Stimulated activated naive B cell treated with anti-CD40 and anti-IgM and Interleukin-4, amounts not matched to agents 10 μg/mL and 1 μg/mL and 100 μg/mL, for 72 hours (primary cell): ENCODE data around the gene CERT1.
A peak's percentile ranks its signal among the peaks of the same experiment; 100 is the strongest.

Experiments
- ATAC-seq, 2 donors: fragments of 150-1000 bp; cut with Tn5 transposase; replicated peaks; 2 replicates each; pipeline ENCODE4 v1.10.0; 2021; ENCODE audit warnings: moderate library complexity in 1 of 2
- DNase-seq: peaks from one replicate; pipeline ENCODE4 v3.0.0; 2021
- H3K27ac Mint-ChIP-seq: one replicate; pipeline ENCODE4 v1.8.0; 2022; ENCODE audit warnings: mild to moderate bottlenecking, mixed read lengths
- H3K27me3 Mint-ChIP-seq, 2 donors: one replicate each; pipeline ENCODE4 v1.8.0; 2022; ENCODE audit warnings: mixed read lengths in 2 of 2
- H3K36me3 Mint-ChIP-seq, 2 donors: one replicate each; pipeline ENCODE4 v1.8.0; 2022; ENCODE audit warnings: mixed read lengths in 2 of 2, mild to moderate bottlenecking in 1 of 2
- H3K4me1 Mint-ChIP-seq, 2 donors: one replicate each; pipeline ENCODE4 v1.8.0; 2022; ENCODE audit warnings: mixed read lengths in 2 of 2, mild to moderate bottlenecking in 1 of 2
- H3K4me3 Mint-ChIP-seq, 2 donors: one replicate each; pipeline ENCODE4 v1.8.0; 2022; ENCODE audit warnings: mild to moderate bottlenecking in 2 of 2, mixed read lengths in 2 of 2, moderate library complexity in 1 of 2
- H3K9me3 Mint-ChIP-seq, 2 donors: one replicate each; pipeline ENCODE4 v1.8.0; 2022; ENCODE audit warnings: mixed read lengths in 2 of 2, mild to moderate bottlenecking in 1 of 2

The CERT1 gene

DNA sequence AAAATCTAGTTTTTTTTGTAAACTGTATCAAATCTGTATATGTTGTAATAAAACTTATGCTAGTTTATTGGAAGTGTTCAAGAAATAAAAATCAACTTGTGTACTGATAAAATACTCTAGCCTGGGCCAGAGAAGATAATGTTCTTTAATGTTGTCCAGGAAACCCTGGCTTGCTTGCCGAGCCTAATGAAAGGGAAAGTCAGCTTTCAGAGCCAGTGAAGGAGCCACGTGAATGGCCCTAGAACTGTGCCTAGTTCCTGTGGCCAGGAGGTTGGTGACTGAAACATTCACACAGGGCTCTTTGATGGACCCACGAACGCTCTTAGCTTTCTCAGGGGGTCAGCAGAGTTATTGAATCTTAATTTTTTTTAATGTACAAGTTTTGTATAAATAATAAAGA is 150.1 kb downstream of the CERT1 start:
- no peak overlapping the region for H3K27ac Mint-ChIP-seq
- peaks cover 41 to 59% of the 10 kb centered on the region in 2 donors for H3K36me3 Mint-ChIP-seq
- no peaks in the 10 kb centered on the region for H3K9me3 Mint-ChIP-seq
- DNase-seq, result no peak
- ATAC-seq, result no peak
- H3K4me3 Mint-ChIP-seq, result no peak overlapping the region
- no peaks in the 10 kb centered on the region for H3K27me3 Mint-ChIP-seq
- H3K4me1 Mint-ChIP-seq, result peaks cover 0 to 2% of the 10 kb centered on the region in 2 donors

- ATAC-seq, result no peak
- no peak overlapping the region for H3K27ac Mint-ChIP-seq
- H3K4me1 Mint-ChIP-seq, result peaks cover 0 to 2% of the 10 kb centered on the region in 2 donors
- no peak overlapping the region for H3K4me3 Mint-ChIP-seq
- peaks cover 44 to 56% of the 10 kb centered on the region in 2 donors for H3K36me3 Mint-ChIP-seq
- H3K9me3 Mint-ChIP-seq, result no peaks in the 10 kb centered on the region
- no peaks in the 10 kb centered on the region for H3K27me3 Mint-ChIP-seq
- DNase-seq, result no peak
Measured at GRCh38 chr5:75358117-75358516, 153.3 kb downstream of the CERT1 start.

GRCh38 chr5:75356719-75357118 is 154.7 kb downstream of the CERT1 start:
- ATAC-seq (no peak), DNase-seq (no peak)
- Mint-ChIP-seq H3K27me3 (no peaks in the 10 kb centered on the region), H3K27ac (no peak overlapping the region), H3K4me3 (no peak overlapping the region), H3K36me3 (peaks cover 42 to 49% of the 10 kb centered on the region in 2 donors), H3K9me3 (no peaks in the 10 kb centered on the region), H3K4me1 (peaks cover 0 to 2% of the 10 kb centered on the region in 2 donors)

DNA sequence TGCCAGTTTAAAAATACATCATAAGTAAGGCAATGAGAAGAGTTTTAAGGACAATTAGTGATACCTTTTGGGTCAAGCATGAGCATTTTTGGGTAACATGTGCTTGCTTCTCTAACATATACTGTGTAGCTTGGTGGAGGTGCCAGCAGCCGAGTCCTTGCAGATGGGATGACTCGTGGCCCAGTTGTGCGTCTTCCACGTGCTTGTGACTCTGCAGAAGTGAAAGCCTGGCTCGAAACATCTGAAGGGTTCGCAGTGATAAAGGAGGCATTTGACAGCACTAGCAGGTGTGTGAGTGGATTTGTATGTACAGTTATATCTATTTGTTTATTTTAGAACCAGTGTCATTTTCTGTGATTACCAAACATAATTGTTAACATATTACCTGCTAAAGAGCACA is 156.2 kb downstream of the CERT1 start:
- Mint-ChIP-seq H3K9me3 (no peaks in the 10 kb centered on the region), H3K27me3 (no peaks in the 10 kb centered on the region), H3K4me3 (no peak overlapping the region), H3K27ac (no peak overlapping the region), H3K4me1 (peaks cover 0 to 2% of the 10 kb centered on the region in 2 donors), H3K36me3 (peaks cover 47 to 55% of the 10 kb centered on the region in 2 donors)
- ATAC-seq, result no peak
- no peak for DNase-seq

DNA sequence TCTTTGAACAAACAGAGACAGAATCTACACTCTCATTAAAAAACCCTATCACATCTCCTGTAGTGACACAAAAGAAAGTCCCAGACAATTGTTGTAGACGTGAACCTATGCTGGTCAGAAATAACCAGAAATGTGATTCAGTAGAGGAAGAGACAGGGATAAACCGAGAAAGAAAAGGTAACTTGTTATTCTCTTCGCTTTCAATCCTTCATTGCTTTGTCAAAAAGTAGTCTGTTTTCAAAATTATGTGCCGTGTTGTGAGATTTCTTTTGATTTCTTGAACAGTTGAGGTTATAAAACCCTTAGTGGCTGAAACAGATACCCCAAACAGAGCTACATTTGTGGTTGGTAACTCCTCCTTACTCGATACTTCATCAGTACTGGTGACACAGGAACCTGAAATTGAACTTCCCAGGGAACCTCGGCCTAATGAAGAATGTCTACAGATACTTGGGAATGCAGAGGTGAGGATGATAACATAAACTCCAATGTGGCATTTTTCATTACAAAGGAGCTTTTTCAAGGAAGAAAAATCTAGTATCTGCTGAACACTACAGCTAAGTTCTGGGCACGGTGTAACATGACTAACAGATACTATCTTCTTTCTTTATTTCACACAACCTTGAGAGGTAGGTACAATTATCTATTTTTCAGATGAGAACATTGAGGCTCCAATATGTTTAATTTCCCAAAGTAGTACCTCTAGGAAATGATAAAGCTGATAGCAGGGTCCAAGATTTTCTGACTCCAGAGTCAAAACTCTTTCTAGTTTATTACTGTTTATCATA is 160.1 kb downstream of the CERT1 start:
- no peak overlapping the region for H3K27ac Mint-ChIP-seq
- H3K27me3 Mint-ChIP-seq, result no peaks in the 10 kb centered on the region
- DNase-seq (no peak), ATAC-seq (no peak)
- H3K36me3 Mint-ChIP-seq, result peaks cover 39 to 49% of the 10 kb centered on the region in 2 donors
- no peak overlapping the region for H3K4me3 Mint-ChIP-seq
- H3K4me1 Mint-ChIP-seq, result no peaks in the 10 kb centered on the region
- no peaks in the 10 kb centered on the region for H3K9me3 Mint-ChIP-seq

DNA sequence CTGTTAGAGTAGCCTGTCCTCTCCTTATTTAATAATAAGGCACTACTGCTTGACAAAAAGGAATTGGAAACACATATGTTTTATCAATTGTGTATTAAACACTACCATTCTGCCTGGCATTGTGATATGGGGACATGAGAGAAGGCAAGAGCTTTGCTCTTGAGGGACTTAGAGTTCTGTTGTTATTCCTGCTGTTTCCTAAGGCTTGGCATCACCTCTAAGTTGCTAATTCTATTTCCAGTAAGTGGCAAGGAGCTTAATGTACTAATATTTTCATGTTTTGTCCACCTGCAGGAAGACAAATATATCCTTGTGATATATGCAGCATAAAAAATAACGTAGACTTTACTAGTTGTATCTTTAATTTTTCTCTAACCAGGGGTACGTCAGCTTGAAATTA is 161.8 kb downstream of the CERT1 start:
- no peaks in the 10 kb centered on the region for H3K4me1 Mint-ChIP-seq
- ATAC-seq, result no peak
- no peaks in the 10 kb centered on the region for H3K27me3 Mint-ChIP-seq
- H3K36me3 Mint-ChIP-seq, result peaks cover 31 to 48% of the 10 kb centered on the region in 2 donors
- H3K9me3 Mint-ChIP-seq, result no peaks in the 10 kb centered on the region
- H3K27ac Mint-ChIP-seq, result no peak overlapping the region
- no peak overlapping the region for H3K4me3 Mint-ChIP-seq
- DNase-seq, result no peak

GRCh38 chr5:75348241-75348640 is 163.2 kb downstream of the CERT1 start:
- ATAC-seq (no peak), DNase-seq (no peak)
- Mint-ChIP-seq H3K36me3 (peaks cover 29 to 48% of the 10 kb centered on the region in 2 donors), H3K27me3 (no peaks in the 10 kb centered on the region), H3K4me1 (no peaks in the 10 kb centered on the region), H3K4me3 (no peak overlapping the region), H3K27ac (no peak overlapping the region), H3K9me3 (no peaks in the 10 kb centered on the region)

- H3K27me3 Mint-ChIP-seq, result no peaks in the 10 kb centered on the region
- peaks cover 15 to 37% of the 10 kb centered on the region in 2 donors for H3K36me3 Mint-ChIP-seq
- ATAC-seq (no peak), DNase-seq (no peak)
- peaks cover 11 to 38% of the 10 kb centered on the region in 2 donors for H3K4me1 Mint-ChIP-seq
- no peak overlapping the region for H3K27ac Mint-ChIP-seq
- H3K9me3 Mint-ChIP-seq, result no peaks in the 10 kb centered on the region
- H3K4me3 Mint-ChIP-seq, result no peak overlapping the region
Measured at GRCh38 chr5:75342836-75343235, 168.6 kb downstream of the CERT1 start.

DNA sequence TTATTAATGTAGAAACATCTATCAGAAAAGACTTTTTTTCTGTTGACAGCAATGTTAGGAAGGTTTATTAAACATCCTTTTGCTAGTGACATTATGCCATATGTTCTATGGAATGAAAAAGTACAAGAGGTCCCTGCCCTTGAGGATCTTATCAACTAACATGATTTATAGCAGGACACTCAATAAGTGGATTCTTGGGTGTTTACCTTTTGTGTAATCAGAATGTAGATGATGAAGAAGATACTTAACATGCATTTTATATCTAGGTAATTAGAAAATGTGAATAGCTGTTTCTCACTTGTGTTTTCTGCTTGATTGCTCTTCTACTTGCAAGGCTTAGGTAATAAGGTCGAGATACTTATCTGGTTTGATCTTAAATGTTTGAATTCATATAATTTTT is 169.5 kb downstream of the CERT1 start:
- ATAC-seq (no peak), DNase-seq (no peak)
- H3K27me3 Mint-ChIP-seq, result no peaks in the 10 kb centered on the region
- H3K27ac Mint-ChIP-seq, result no peak overlapping the region
- H3K4me3 Mint-ChIP-seq, result no peak overlapping the region
- peaks cover 13 to 43% of the 10 kb centered on the region in 2 donors for H3K4me1 Mint-ChIP-seq
- H3K9me3 Mint-ChIP-seq, result no peaks in the 10 kb centered on the region
- H3K36me3 Mint-ChIP-seq, result peaks cover 16 to 35% of the 10 kb centered on the region in 2 donors

DNA sequence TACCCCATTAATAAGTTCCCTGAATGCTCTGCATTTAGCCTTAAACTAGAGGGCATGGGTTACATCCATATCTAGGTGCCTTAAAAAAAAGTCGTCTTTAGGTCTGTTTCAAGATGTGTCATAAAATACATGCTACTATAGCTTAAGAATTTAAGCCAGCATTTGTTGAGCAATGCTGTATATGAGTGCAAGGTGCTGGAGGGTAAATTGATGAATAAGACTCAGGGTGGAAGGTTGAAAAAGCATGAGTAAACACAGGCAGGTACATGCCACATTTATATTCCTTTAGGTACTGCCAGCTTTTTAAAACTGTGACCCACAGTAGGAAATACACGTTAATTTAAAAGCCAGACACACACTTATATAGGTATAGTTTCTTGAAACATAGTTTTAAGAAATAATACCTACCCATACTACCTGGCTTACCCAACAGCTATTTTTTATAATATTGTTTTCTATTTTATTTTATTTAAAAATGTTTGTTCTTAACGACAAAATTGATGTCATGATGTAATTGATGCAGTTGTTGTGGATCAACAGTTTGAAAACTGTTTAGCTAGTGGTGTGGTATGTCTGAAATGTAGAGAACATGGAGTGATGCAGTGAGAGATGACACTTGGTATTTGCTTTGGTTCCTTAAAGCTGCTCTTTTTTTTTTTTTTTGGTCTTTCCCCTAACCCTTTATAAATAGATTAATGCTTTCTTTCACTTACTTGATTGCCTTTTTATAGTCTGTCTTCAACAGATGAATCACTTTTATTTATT is 170.5 kb downstream of the CERT1 start:
- Mint-ChIP-seq H3K27ac (no peak overlapping the region), H3K9me3 (no peaks in the 10 kb centered on the region), H3K4me1 (peaks cover 13 to 43% of the 10 kb centered on the region in 2 donors), H3K36me3 (peaks cover 12 to 34% of the 10 kb centered on the region in 2 donors), H3K27me3 (no peaks in the 10 kb centered on the region), H3K4me3 (no peak overlapping the region)
- DNase-seq (no peak), ATAC-seq (no peak)

- Mint-ChIP-seq H3K27me3 (no peaks in the 10 kb centered on the region), H3K4me3 (no peak overlapping the region), H3K36me3 (peaks cover 12 to 25% of the 10 kb centered on the region in 2 donors), H3K4me1 (peaks cover 13 to 43% of the 10 kb centered on the region in 2 donors), H3K9me3 (peaks cover 0 to 2% of the 10 kb centered on the region in 2 donors), H3K27ac (peak overlapping the region; percentile 56)
- ATAC-seq, result no peak
- no peak for DNase-seq
Measured at GRCh38 chr5:75338408-75338807, 173.0 kb downstream of the CERT1 start.

- peaks cover 13 to 43% of the 10 kb centered on the region in 2 donors for H3K4me1 Mint-ChIP-seq
Measured at GRCh38 chr5:75337366-75338021, 173.9 kb downstream of the CERT1 start.

GRCh38 chr5:75336615-75337336 is 174.7 kb downstream of the CERT1 start, which contains the start of gene HMGCR:
Gene HMGCR (plus strand): TSS chr5:75337220. CDS start chr5:75342606, 5,386 bp downstream.
- Mint-ChIP-seq H3K27ac (no peak within 1 kb of the TSS), H3K9me3 (peaks cover 0 to 2% of the 10 kb centered on the region in 2 donors), H3K4me1 (peaks cover 13 to 39% of the 10 kb centered on the region in 2 donors), H3K4me3 (no peak within 1 kb of the TSS), H3K36me3 (peaks cover 12 to 25% of the 10 kb centered on the region in 2 donors), H3K27me3 (peaks cover 0 to 2% of the 10 kb centered on the region in 2 donors)
- DNase-seq (peak; percentile 99), ATAC-seq (peak; percentile 96 to 98)

More at GRCh38 chr5:75337366-75338021, 173.9 kb downstream of the CERT1 start:
- H3K9me3 Mint-ChIP-seq, result peaks cover 0 to 2% of the 10 kb centered on the region in 2 donors
- H3K27ac Mint-ChIP-seq, result no peak overlapping the region
- H3K4me3 Mint-ChIP-seq, result no peak overlapping the region
- DNase-seq (peak; percentile 15), ATAC-seq (peak; percentile 9 to 14)
- peaks cover 12 to 25% of the 10 kb centered on the region in 2 donors for H3K36me3 Mint-ChIP-seq
- H3K27me3 Mint-ChIP-seq, result no peaks in the 10 kb centered on the region
